Mucosa of gallbladder (tissue), 1 donor: ENCODE measurements around the gene LAMA1. TPM values are rescaled to one million over a fixed set of nuclear protein-coding genes. Genes with fewer than 3 reads are reported as not detected.
"Not testable (repeated sequence)": the region's sequence is repeated elsewhere in the genome, so short reads cannot be mapped to it uniquely, and the experiment has no call there.

Experiments
- DNase-seq: peaks from one replicate; pipeline ENCODE4 v3.0.0-alpha.2; 2020; ENCODE audit warnings: low spot score
- total RNA-seq: library from RNA; stranded (reverse); gene quantifications from one replicate; pipeline ENCODE4 v1.2.1, GENCODE V29; 2021
- donor health status: DM: no; HTN: no; CAD: no.

Gene LAMA1
- total RNA-seq, 1 donor from 2014 or later: 0.49 TPM

- DNase-seq: no peak
Measured at GRCh38 chr18:6947338-6948030, 170.1 kb downstream of the LAMA1 start.

DNA sequence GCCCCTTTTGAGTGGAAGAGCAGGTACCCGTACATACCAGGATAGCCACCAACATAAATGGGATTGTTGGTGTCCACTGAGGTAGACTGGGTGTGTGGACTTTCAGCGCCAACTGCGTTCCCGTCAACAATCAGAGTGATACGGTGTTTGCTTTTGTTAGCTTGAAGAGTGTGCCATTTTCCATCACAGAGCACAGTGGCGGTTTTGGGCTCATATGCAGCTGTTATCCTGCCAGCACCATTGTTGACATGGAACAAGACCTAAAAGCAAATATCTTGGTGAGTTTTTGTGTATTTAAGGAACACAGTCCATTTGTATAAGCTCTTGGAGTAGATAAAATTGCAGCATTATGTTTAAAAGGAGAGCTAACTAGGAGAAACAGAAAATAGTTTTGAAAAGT lies 174.5 kb downstream of the LAMA1 start:
- DNase-seq: no peak

GRCh38 chr18:6942742-6943141 lies 174.9 kb downstream of the LAMA1 start:
- no peak for DNase-seq

GRCh38 chr18:6941996-6942395 lies 175.6 kb downstream of the LAMA1 start:
- DNase-seq: no peak

GRCh38 chr18:6940451-6940850 lies 177.1 kb downstream of the LAMA1 start:
- DNase-seq: no peak

GRCh38 chr18:6939972-6940371 lies 177.6 kb downstream of the LAMA1 start:
- DNase-seq: no peak

DNA sequence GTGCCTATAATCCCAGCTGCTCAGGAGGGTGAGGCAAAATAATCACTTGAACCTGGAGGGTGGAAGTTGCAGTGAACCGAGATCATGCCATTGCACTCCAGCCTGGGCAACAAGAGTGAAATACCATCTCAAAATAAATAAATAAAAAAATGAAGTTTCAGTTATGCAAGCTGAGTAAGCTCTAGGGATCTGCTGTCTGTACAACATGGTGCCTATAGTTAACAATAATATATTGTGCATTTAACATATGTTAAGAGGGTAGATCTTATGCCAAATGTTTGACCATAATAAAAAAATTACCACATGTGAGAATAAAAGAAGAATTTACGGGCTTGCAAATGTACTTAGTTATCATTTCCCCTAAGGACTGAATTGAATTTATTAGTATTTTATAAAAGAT lies 179.2 kb downstream of the LAMA1 start:
- not testable (repeated sequence) for DNase-seq

- no peak for DNase-seq
Measured at GRCh38 chr18:6938003-6938402, 179.6 kb downstream of the LAMA1 start.

DNA sequence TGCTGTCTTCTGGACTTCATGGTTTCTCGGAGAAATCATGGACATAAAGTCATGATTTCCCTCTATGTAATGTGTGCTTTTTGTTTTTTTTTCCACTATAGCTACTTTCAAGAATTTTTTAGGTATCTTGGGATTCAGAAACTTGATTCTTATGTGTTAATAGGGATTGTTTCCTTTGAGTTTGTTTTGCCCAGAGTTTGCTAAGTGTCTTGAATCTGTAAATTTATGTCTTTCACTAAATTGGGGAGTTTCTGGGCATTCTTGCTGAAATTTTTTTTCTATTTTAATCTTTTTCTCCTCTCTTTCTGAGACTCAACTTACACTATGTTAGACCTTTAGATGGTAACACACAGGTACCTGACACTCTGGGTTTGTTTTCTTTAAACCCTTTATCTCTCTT lies 182.7 kb downstream of the LAMA1 start:
- no peak for DNase-seq

DNA sequence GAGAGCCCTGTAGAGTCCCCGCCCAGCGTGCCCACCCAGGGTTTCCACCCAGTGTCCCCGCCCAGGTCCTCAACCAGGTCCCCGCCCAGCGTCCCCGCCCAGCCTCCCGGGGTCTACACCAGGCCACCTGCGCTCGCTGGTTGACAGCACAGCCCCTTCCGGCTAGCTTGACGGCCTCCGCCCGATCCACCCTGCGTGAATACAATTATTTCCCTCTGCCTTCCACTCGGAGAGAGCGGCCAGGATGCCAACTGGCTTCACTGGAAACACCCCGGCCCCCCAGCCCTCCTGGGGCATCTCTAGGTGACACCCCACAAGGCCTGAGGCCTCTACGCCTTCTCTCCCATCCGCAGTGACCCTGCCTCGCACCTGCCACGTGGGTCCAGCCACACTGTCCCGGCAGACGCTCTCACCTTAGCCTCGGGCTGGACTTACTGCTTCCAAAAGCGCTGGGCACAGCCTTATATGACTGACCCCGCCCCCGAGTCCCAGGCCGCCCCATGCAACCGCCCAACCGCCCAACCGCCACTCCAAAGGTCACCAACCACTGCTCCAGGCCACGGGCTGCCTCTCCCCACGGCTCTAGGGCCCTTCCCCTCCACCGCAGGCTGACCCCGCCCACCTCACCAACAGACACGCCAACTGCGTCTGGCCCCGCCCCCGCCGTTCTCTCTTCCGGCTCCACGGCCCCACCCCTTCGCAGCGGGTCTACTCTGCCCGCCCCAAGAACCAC lies 188.1 kb downstream of the LAMA1 start:
- DNase-seq: no peak

GRCh38 chr18:6928359-6928758 lies 189.2 kb downstream of the LAMA1 start:
- DNase-seq: no peak

DNA sequence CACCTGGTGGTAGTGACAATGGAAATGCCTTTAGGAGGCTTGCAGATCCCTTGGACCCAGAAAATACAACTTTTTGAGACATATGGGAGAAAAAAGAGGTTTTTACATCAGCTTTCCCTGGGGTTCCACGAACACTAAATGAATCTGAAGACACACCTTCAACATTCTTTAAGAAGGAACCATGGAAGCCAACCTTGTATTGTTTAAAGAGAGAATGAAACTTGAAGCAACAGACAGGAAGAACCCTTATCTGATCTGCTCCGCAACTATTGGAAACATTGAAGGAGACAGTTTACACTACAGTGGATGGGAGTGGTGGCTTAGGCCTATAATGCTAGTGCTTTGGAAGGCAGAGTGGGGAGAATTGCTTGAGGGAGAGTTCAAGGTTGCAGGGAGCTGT lies 190.4 kb downstream of the LAMA1 start:
- no peak for DNase-seq

DNA sequence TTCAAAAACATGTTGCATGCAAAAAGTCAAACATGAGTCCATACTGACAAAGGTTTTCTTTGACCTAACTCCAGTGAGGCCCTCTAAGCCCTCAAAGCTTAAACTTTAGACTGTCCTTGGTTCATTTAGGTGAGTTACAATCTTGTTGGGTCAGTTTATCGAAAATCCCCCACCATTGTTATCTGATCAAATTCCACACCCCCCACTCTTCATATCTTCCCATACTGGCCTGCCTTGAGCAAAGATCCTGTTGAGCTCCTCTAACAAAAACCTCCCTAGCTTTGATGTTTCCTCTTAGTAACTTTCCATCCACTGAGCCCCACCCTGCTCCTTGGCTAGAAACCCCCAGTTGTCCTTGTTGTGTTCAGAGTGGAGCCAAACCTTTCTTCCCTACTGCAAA lies 194.4 kb downstream of the LAMA1 start:
- DNase-seq: no peak

- DNase-seq: no peak
Measured at GRCh38 chr18:6921571-6921970, 196.0 kb downstream of the LAMA1 start.

- DNase-seq: peak; percentile 56
Measured at GRCh38 chr18:6920099-6920955, 197.3 kb downstream of the LAMA1 start.

- DNase-seq: no peak
Measured at GRCh38 chr18:6917072-6917471, 200.5 kb downstream of the LAMA1 start.

GRCh38 chr18:6901286-6901926 lies 216.2 kb downstream of the LAMA1 start:
- DNase-seq: no peak

GRCh38 chr18:6891788-6892187 lies 225.8 kb downstream of the LAMA1 start:
- no peak for DNase-seq
